Neutrophil (primary cell): ENCODE results near the gene LRRC71.

Source experiments
- H3K27ac ChIP-seq: fragments of 200-600 bp; sonication (generic); 2 replicates; pipeline ENCODE4 v1.5.1; 2016; ENCODE audit warnings: mild to moderate bottlenecking, moderate library complexity
- H3K27me3 ChIP-seq: fragments of 200-600 bp; sonication (generic); 2 replicates; pipeline ENCODE4 v1.6.0; 2016; ENCODE audit warnings: mild to moderate bottlenecking
- H3K36me3 ChIP-seq: fragments of 200-600 bp; sonication (generic); 2 replicates; pipeline ENCODE4 v1.5.1; 2017
- H3K4me1 ChIP-seq, 2 experiments: fragments of 200-600 bp in 1 of 2; sonication (generic) in 1 of 2; 1 replicate in 1 of 2; 2 replicates in 1 of 2; pipeline versions ENCODE4 v1.5.1 to v1.6.1; 2013 to 2016; ENCODE audit warnings: low read depth in 1 of 2, low read length in 1 of 2, mild to moderate bottlenecking in 1 of 2, moderate library complexity in 1 of 2; ENCODE audit not compliant: control insufficient read depth in 1 of 2, insufficient read depth in 1 of 2
- H3K4me3 ChIP-seq, 2 experiments: fragments of 200-600 bp in 1 of 2; sonication (generic) in 1 of 2; 1 replicate in 1 of 2; 2 replicates in 1 of 2; pipeline ENCODE4 v1.5.1; 2013 to 2016; ENCODE audit warnings: low read depth in 1 of 2, low read length in 1 of 2, mild to moderate bottlenecking in 1 of 2, moderate library complexity in 1 of 2
- H3K9me3 ChIP-seq: fragments of 200-600 bp; sonication (generic); 2 replicates; pipeline ENCODE4 v1.5.1; 2016
- TF ChIP-seq, protein P1 (sequence below): fragments of 200-600 bp; sonication (generic); IDR thresholded peaks from 2 replicates; pipeline ENCODE4 v1.5.1; 2016; ENCODE audit warnings: antibody characterized with exemption

Gene LRRC71

DNA sequence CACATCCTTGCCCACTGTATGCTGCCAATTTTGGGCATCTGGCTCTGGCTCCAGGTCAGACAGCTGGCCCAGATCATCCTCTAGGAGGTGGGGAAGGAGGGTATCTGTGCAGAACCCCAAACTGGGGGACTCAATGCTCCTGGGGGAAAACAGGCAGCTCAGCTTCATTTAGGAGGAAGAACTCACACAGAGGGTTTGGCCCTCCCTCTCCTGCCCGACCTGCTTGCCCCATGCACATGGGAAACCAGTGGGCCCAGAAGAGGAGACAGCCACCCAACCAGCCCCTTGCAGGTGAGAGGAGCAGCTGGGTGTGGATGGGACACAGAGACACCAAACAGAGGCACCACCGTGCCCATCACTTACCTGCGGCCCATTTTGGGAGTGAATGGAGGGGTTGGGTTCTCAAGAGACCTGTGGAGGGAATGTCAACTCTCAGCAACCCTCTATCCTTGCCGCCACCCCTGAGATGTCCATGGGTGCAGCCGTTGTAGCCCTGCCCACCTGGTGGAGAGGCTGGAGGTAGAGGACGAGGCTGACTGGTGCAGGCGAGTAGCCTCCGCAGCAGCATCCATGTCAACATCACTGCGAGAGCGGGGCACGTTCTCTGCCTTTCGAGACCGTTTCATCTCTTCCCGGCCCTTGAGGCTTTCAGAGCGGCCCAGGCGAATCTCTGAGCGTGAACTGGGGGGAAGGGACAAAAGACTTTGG is 27.5 kb downstream of the LRRC71 start:
- H3K9me3 ChIP-seq = no peaks in the 10 kb centered on the region
- no peaks in the 10 kb centered on the region for H3K27me3 ChIP-seq
- H3K36me3 ChIP-seq = peaks cover 100% of the 10 kb centered on the region
- TF ChIP-seq, protein P1, sequence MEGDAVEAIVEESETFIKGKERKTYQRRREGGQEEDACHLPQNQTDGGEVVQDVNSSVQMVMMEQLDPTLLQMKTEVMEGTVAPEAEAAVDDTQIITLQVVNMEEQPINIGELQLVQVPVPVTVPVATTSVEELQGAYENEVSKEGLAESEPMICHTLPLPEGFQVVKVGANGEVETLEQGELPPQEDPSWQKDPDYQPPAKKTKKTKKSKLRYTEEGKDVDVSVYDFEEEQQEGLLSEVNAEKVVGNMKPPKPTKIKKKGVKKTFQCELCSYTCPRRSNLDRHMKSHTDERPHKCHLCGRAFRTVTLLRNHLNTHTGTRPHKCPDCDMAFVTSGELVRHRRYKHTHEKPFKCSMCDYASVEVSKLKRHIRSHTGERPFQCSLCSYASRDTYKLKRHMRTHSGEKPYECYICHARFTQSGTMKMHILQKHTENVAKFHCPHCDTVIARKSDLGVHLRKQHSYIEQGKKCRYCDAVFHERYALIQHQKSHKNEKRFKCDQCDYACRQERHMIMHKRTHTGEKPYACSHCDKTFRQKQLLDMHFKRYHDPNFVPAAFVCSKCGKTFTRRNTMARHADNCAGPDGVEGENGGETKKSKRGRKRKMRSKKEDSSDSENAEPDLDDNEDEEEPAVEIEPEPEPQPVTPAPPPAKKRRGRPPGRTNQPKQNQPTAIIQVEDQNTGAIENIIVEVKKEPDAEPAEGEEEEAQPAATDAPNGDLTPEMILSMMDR = no peak
- no peaks in the 10 kb centered on the region for H3K4me1 ChIP-seq
- H3K4me3 ChIP-seq = no peak overlapping the region
- H3K27ac ChIP-seq = no peak overlapping the region

- Histone ChIP-seq H3K27me3 (no peaks in the 10 kb centered on the region), H3K9me3 (no peaks in the 10 kb centered on the region), H3K27ac (no peak overlapping the region), H3K36me3 (peaks cover 100% of the 10 kb centered on the region), H3K4me3 (no peak overlapping the region), H3K4me1 (no peaks in the 10 kb centered on the region)
- TF ChIP-seq, protein P1 = no peak
These were observed 28.3 kb downstream of the LRRC71 start for GRCh38 chr1:156948708-156949107.

GRCh38 chr1:156949127-156949526 is 28.7 kb downstream of the LRRC71 start:
- no peak overlapping the region for H3K4me3 ChIP-seq
- H3K4me1 ChIP-seq = no peaks in the 10 kb centered on the region
- no peaks in the 10 kb centered on the region for H3K27me3 ChIP-seq
- H3K36me3 ChIP-seq = peaks cover 100% of the 10 kb centered on the region
- no peaks in the 10 kb centered on the region for H3K9me3 ChIP-seq
- H3K27ac ChIP-seq = no peak overlapping the region
- TF ChIP-seq, protein P1 = no peak

DNA sequence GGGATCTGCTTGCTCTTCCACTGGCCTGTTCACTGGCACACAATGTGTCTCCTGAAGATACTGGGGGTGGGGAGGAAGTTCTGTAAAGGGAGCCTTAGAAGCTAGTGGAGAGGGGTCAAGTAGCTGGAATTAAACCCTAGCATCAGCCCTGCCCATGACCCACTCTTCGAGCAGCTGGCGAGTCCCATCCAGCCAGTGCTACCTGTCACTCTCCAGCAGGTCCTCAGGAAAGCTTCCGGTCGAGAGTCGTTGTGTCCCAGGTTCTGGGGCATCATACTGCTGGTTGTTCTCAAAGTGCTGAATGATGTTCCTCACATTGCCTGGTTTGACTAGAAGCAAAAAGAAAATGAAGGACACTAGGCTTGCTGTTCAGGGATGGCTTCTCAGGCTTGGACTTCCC is 30.9 kb downstream of the LRRC71 start:
- H3K27me3 ChIP-seq = no peaks in the 10 kb centered on the region
- peaks cover 99% of the 10 kb centered on the region for H3K36me3 ChIP-seq
- no peak overlapping the region for H3K4me3 ChIP-seq
- H3K27ac ChIP-seq = no peak overlapping the region
- TF ChIP-seq, protein P1 = no peak
- no peaks in the 10 kb centered on the region for H3K9me3 ChIP-seq
- no peaks in the 10 kb centered on the region for H3K4me1 ChIP-seq

- no peaks in the 10 kb centered on the region for H3K27me3 ChIP-seq
- H3K27ac ChIP-seq = no peak overlapping the region
- H3K4me1 ChIP-seq = no peaks in the 10 kb centered on the region
- H3K9me3 ChIP-seq = no peaks in the 10 kb centered on the region
- peaks cover 99% of the 10 kb centered on the region for H3K36me3 ChIP-seq
- no peak overlapping the region for H3K4me3 ChIP-seq
- TF ChIP-seq, protein P1 = no peak
These were observed 33.1 kb downstream of the LRRC71 start for GRCh38 chr1:156953571-156953970.
